HCT116 (cell line): ENCODE data around the gene ANP32B. TPM values are rescaled to one million over a fixed set of nuclear protein-coding genes. Genes with fewer than 3 reads are reported as not detected.

Experiments
- ATAC-seq: fragments of 200-7000 bp; cut with Tn5 transposase; 2 replicates; pipeline ENCODE4 v1.9.1; 2020; ENCODE audit warnings: mild to moderate bottlenecking, moderate library complexity
- BruUV-seq: library from RNA; stranded (reverse); fragments of 400-500 nt; replicated peaks from 2 replicates; lab custom pipeline; 2021; lab: Mats Ljungman, UMichigan
- CTCF ChIA-PET: fragments of 300-600 bp; sonication (Branson Sonifier 250); formaldehyde crosslinking; loops from one replicate; lab custom pipeline; 2021; ENCODE audit warnings: antibody characterized with exemption; lab: Charles Lee
- POLR2A ChIA-PET: fragments of 300-600, 350-600 bp; sonication (Branson Sonifier 250); formaldehyde crosslinking; loops from one replicate; lab custom pipeline; 2021; ENCODE audit warnings: antibody characterized with exemption; lab: Charles Lee
- RAD21 ChIA-PET, 2 experiments: fragments of 300-600 bp; sonication (Branson Sonifier 250); formaldehyde crosslinking; loops; one replicate each; lab custom pipeline; 2023; ENCODE audit warnings: low total read pairs in 2 of 2; ENCODE audit not compliant: uncharacterized antibody in 2 of 2, unreplicated experiment in 2 of 2, low non-redundant PET in 1 of 2; lab: Charles Lee
- DNase-seq: peaks from one replicate; pipeline ENCODE4 v3.0.0-alpha.2; 2010; ENCODE audit warnings: low read depth, low spot score
- H2AFZ ChIP-seq: fragments of 200-600 bp; shearing (Covaris generic), sonication (generic); 2 replicates; pipeline ENCODE4 v1.6.1; 2017; ENCODE audit warnings: low read depth, mixed run types, mixed read lengths, antibody characterized with exemption, low read length; ENCODE audit not compliant: poor library complexity, severe bottlenecking
- H3K27ac ChIP-seq: 2 replicates; pipeline ENCODE4 v1.5.1; 2012; ENCODE audit warnings: low read depth, low read length
- H3K27me3 ChIP-seq: fragments of 200-600 bp; sonication (generic); 2 replicates; pipeline ENCODE4 v1.6.1; 2016; ENCODE audit warnings: mixed run types, low read length, mixed read lengths; ENCODE audit not compliant: insufficient read depth
- H3K36me3 ChIP-seq, 2 experiments: fragments of 200-500 bp in 1 of 2; fragments of 200-600 bp in 1 of 2; sonication (Bioruptor generic) in 1 of 2; sonication (generic) in 1 of 2; 2 replicates each; pipeline versions ENCODE4 v1.5.1 to v1.6.1; 2014 to 2016; ENCODE audit warnings: low read length in 2 of 2, inconsistent platforms in 1 of 2, mixed read lengths in 1 of 2, mixed run types in 1 of 2; ENCODE audit not compliant: insufficient read depth in 2 of 2, control insufficient read depth in 1 of 2
- H3K4me1 ChIP-seq, 2 experiments: fragments of 200-600 bp in 1 of 2; sonication (generic) in 1 of 2; 2 replicates each; pipeline versions ENCODE4 v1.5.1 to v1.6.1; 2012 to 2017; ENCODE audit warnings: low read length in 2 of 2, inconsistent platforms in 1 of 2, mild to moderate bottlenecking in 1 of 2, mixed read lengths in 1 of 2, mixed run types in 1 of 2, moderate library complexity in 1 of 2; ENCODE audit not compliant: insufficient read depth in 2 of 2, control insufficient read depth in 1 of 2
- H3K4me2 ChIP-seq: fragments of 200-600 bp; sonication (generic); 2 replicates; pipeline ENCODE4 v1.6.1; 2017; ENCODE audit warnings: mixed run types, low read length, mixed read lengths
- H3K4me3 ChIP-seq, 2 experiments: fragments of 200-600 bp in 1 of 2; sonication (generic) in 1 of 2; replicated peaks in 1 of 2; 2 replicates each; pipeline ENCODE4 v1.5.1; 2011 to 2016; ENCODE audit warnings: low read length in 2 of 2, control low read depth in 1 of 2, low read depth in 1 of 2, mild to moderate bottlenecking in 1 of 2, mixed read lengths in 1 of 2, mixed run types in 1 of 2
- H3K79me2 ChIP-seq: fragments of 200-600 bp; sonication (generic); 2 replicates; pipeline ENCODE4 v1.6.1; 2017; ENCODE audit warnings: mild to moderate bottlenecking, mixed run types, low read length, moderate library complexity, mixed read lengths; ENCODE audit not compliant: insufficient read depth
- H3K9ac ChIP-seq: fragments of 200-600 bp; sonication (generic); 2 replicates; pipeline ENCODE4 v1.6.1; 2016; ENCODE audit warnings: low read length, mixed read lengths
- H3K9me2 ChIP-seq: fragments of 200-600 bp; sonication (generic), shearing (Covaris generic); 2 replicates; pipeline ENCODE4 v1.6.1; 2017; ENCODE audit warnings: mixed run types, mild to moderate bottlenecking, moderate library complexity; ENCODE audit not compliant: insufficient read depth
- H3K9me3 ChIP-seq, 2 experiments: fragments of 200-500 bp in 1 of 2; fragments of 200-600 bp in 1 of 2; sonication (Bioruptor generic) in 1 of 2; sonication (generic) in 1 of 2; 2 replicates each; pipeline ENCODE4 v1.6.1; 2014 to 2017; ENCODE audit warnings: low read length in 2 of 2, mixed read lengths in 2 of 2, inconsistent platforms in 1 of 2, low read depth in 1 of 2, mild to moderate bottlenecking in 1 of 2, mixed run types in 1 of 2, moderate library complexity in 1 of 2; ENCODE audit not compliant: control insufficient read depth in 1 of 2, insufficient read depth in 1 of 2
- H4K20me1 ChIP-seq: fragments of 200-600 bp; sonication (generic), shearing (Covaris generic); 2 replicates; pipeline ENCODE4 v1.6.1; 2017; ENCODE audit warnings: mixed run types, mild to moderate bottlenecking, moderate library complexity; ENCODE audit not compliant: insufficient read depth
- EZH2phosphoT487 ChIP-seq: fragments of 200-600 bp; IDR thresholded peaks from 2 replicates; pipeline ENCODE4 v1.6.1; 2018; ENCODE audit warnings: antibody characterized with exemption, borderline replicate concordance
- FOSL1 ChIP-seq: IDR thresholded peaks from 2 replicates; pipeline ENCODE4 v1.6.1; 2012; ENCODE audit warnings: low read depth
- POLR2A ChIP-seq: IDR thresholded peaks from 2 replicates; pipeline ENCODE4 v1.7.0; 2011; ENCODE audit warnings: borderline replicate concordance; ENCODE audit not compliant: insufficient read depth, insufficient read length; ENCODE audit errors: extremely low read depth
- POLR2AphosphoS5 ChIP-seq: IDR thresholded peaks from 2 replicates; pipeline ENCODE4 v1.6.1; 2011; ENCODE audit warnings: mild to moderate bottlenecking, low read depth, low read length, moderate library complexity
- RAD21 ChIP-seq: IDR thresholded peaks from 2 replicates; pipeline ENCODE4 v1.6.1; 2012; ENCODE audit warnings: low read depth, mild to moderate bottlenecking
- REST ChIP-seq: IDR thresholded peaks from 2 replicates; pipeline ENCODE4 v1.6.1; 2012; ENCODE audit warnings: low read depth
- SP1 ChIP-seq: IDR thresholded peaks from 2 replicates; pipeline ENCODE4 v1.6.1; 2012; ENCODE audit warnings: low read depth
- SRF ChIP-seq: IDR thresholded peaks from 2 replicates; pipeline ENCODE4 v1.6.1; 2012; ENCODE audit warnings: low read depth
- TCF7L2 ChIP-seq: IDR thresholded peaks from 2 replicates; pipeline ENCODE4 v1.7.0; 2011; ENCODE audit warnings: borderline replicate concordance, inconsistent platforms; ENCODE audit not compliant: insufficient read depth, insufficient read length; ENCODE audit errors: extremely low read depth
- YY1 ChIP-seq: IDR thresholded peaks from 2 replicates; pipeline ENCODE4 v1.6.1; 2011; ENCODE audit warnings: low read length, low read depth, moderate library complexity, mild to moderate bottlenecking; ENCODE audit not compliant: insufficient replicate concordance; ENCODE audit errors: extremely low read depth
- ZFX ChIP-seq: fragments of 450-650 bp; IDR thresholded peaks from 2 replicates; pipeline ENCODE4 v1.6.1; 2017
- ZNF274 ChIP-seq: fragments of 200-500 bp; sonication (Bioruptor generic); IDR thresholded peaks from 2 replicates; pipeline ENCODE4 v1.6.1; 2014; ENCODE audit warnings: mild to moderate bottlenecking, low read depth, low read length, inconsistent platforms
- intact Hi-C: fragments of 100-400 bp; cut with micrococcal nuclease; formaldehyde crosslinking; loops from 2 replicates; pipeline ENCODE4 v1.10.0; 2022
- total RNA-seq: library from RNA; stranded (reverse); gene quantifications from one replicate; pipeline ENCODE4 v1.2.1, GENCODE V29; 2021; ENCODE audit not compliant: unreplicated experiment

Gene ANP32B
- total RNA-seq, 1 experiment from 2014 or later: 206 TPM

- H3K9me3 ChIP-seq: no peaks in the 10 kb centered on the region
- H3K4me3 ChIP-seq: no peak overlapping the region
- ATAC-seq (no peak), DNase-seq (no peak)
- H3K27me3 ChIP-seq: no peaks in the 10 kb centered on the region
- H3K9ac ChIP-seq: no peak overlapping the region
- intact Hi-C loops: no loop called here
- POLR2A ChIA-PET: no interaction called here
- H3K4me2 ChIP-seq: no peak overlapping the region
- CTCF ChIA-PET: no interaction called here
- H4K20me1 ChIP-seq: no peaks in the 10 kb centered on the region
- H3K27ac ChIP-seq: no peak overlapping the region
- no peaks in the 10 kb centered on the region for H3K9me2 ChIP-seq
- H2AFZ ChIP-seq: no peak overlapping the region
- no peak for TF ChIP-seq ZNF274
- no peak for TF ChIP-seq EZH2phosphoT487
- no peak for TF ChIP-seq TCF7L2
- no peak for TF ChIP-seq FOSL1
- TF ChIP-seq REST: no peak
- no peak for TF ChIP-seq SP1
- TF ChIP-seq ZFX: no peak
- no peak for TF ChIP-seq POLR2AphosphoS5
- TF ChIP-seq SRF: no peak
- TF ChIP-seq POLR2A: no peak
- no peak for TF ChIP-seq RAD21
- TF ChIP-seq YY1: no peak
- RAD21 ChIA-PET: no interaction called here
- peaks cover 0 to 28% of the 10 kb centered on the region in 2 experiments; a peak in 3 of 4 replicates for H3K4me1 ChIP-seq
- H3K79me2 ChIP-seq: peaks cover 92% of the 10 kb centered on the region
- BruUV-seq: no TSS peak
- peaks cover 16 to 37% of the 10 kb centered on the region in 2 experiments; a peak in 2 of 4 replicates for H3K36me3 ChIP-seq
Observed at GRCh38 chr9:98050351-98050750, 67.2 kb downstream of the ANP32B start.
